K562 (cell line): Measurements from ENCODE around the gene FADS6. TPM values are rescaled to one million over a fixed set of nuclear protein-coding genes. Genes with fewer than 3 reads are reported as not detected.

Source experiments
- ATAC-seq: fragments of 200-7000 bp; cut with Tn5 transposase; 3 replicates; pipeline ENCODE4 v1.9.1; 2020; ENCODE audit warnings: moderate library complexity
- BruUV-seq: library from RNA; stranded (reverse); fragments of 400-500 nt; replicated peaks from 2 replicates; lab custom pipeline; 2021; lab: Mats Ljungman, UMichigan
- CTCF ChIA-PET: fragments of 300-600 bp; formaldehyde crosslinking; extraction: SDS; loops from one replicate; lab custom pipeline; 2021; ENCODE audit warnings: low intra/inter-chr PET ratio; lab: Yijun Ruan, JAX
- POLR2A ChIA-PET: fragments of 300-600, 350-650 bp; sonication (Branson Sonifier 250); formaldehyde crosslinking; extraction: SDS; loops from one replicate; lab custom pipeline; 2021; ENCODE audit warnings: antibody characterized with exemption, inconsistent platforms; lab: Yijun Ruan, JAX
- DNase-seq, 4 experiments: peaks; one replicate each; pipeline versions ENCODE4 v3.0.0 to v3.0.0-alpha.2; 2011 to 2018; ENCODE audit warnings: low spot score in 3 of 4, mixed read lengths in 3 of 4; ENCODE audit errors: extremely low read depth in 1 of 4
- FAIRE-seq: peaks from 2 replicates; lab custom pipeline; 2011; peaks lifted over from hg19 to GRCh38; lab: Jason Lieb, UNC
- H2AFZ ChIP-seq: 2 replicates; pipeline ENCODE4 v1.6.0; 2011; ENCODE audit warnings: low read depth, low read length, control low read depth, inconsistent platforms
- H3K27ac ChIP-seq: fragments of 200-600 bp; 3 replicates; pipeline ENCODE4 v1.8.0; 2011; ENCODE audit warnings: low read depth, mild to moderate bottlenecking, control low read depth, inconsistent platforms, low read length, moderate library complexity, mixed read lengths; ENCODE audit errors: extremely low read depth
- H3K27me3 ChIP-seq, 2 experiments: fragments of 300-600 bp in 1 of 2; 2 replicates in 1 of 2; 3 replicates in 1 of 2; pipeline versions ENCODE4 v1.6.0 to v1.8.0; 2011; ENCODE audit warnings: inconsistent platforms in 2 of 2, low read length in 2 of 2, mild to moderate bottlenecking in 1 of 2, mixed read lengths in 1 of 2, moderate library complexity in 1 of 2; ENCODE audit not compliant: control insufficient read depth in 2 of 2, insufficient read depth in 2 of 2
- H3K36me3 ChIP-seq: fragments of 300-600 bp; 3 replicates; pipeline ENCODE4 v1.8.0; 2011; ENCODE audit warnings: mild to moderate bottlenecking, low read length, inconsistent platforms; ENCODE audit not compliant: control insufficient read depth, insufficient read depth
- H3K4me1 ChIP-seq, 2 experiments: fragments of 200-600 bp in 1 of 2; replicated peaks in 1 of 2; 2 replicates in 1 of 2; 3 replicates in 1 of 2; pipeline versions ENCODE4 v1.5.1 to v1.8.0; 2011; ENCODE audit warnings: inconsistent platforms in 2 of 2, low read length in 2 of 2, mild to moderate bottlenecking in 1 of 2, mixed read lengths in 1 of 2, moderate library complexity in 1 of 2; ENCODE audit not compliant: control insufficient read depth in 2 of 2, insufficient read depth in 2 of 2
- H3K4me2 ChIP-seq: 2 replicates; pipeline ENCODE4 v1.6.1; 2011; ENCODE audit warnings: low read length, control low read depth, inconsistent platforms, mixed read lengths; ENCODE audit not compliant: insufficient read depth
- H3K4me3 ChIP-seq: fragments of 200-600 bp; sonication (generic), shearing (Covaris generic); 2 replicates; pipeline ENCODE4 v1.5.1; 2016; ENCODE audit warnings: control low read depth, inconsistent platforms
- H3K79me2 ChIP-seq: fragments of 200-600 bp; 3 replicates; pipeline ENCODE4 v1.8.0; 2011; ENCODE audit warnings: low read length, inconsistent platforms; ENCODE audit not compliant: control insufficient read depth, insufficient read depth
- H3K9ac ChIP-seq, 2 experiments: 2 replicates each; pipeline versions ENCODE4 v1.6.0 to v1.6.1; 2011; ENCODE audit warnings: low read depth in 2 of 2, low read length in 2 of 2, control low read depth in 1 of 2, inconsistent platforms in 1 of 2, mild to moderate bottlenecking in 1 of 2, mixed read lengths in 1 of 2; ENCODE audit not compliant: insufficient read depth in 1 of 2
- H3K9me1 ChIP-seq: one replicate; pipeline ENCODE4 v1.6.0; 2011; ENCODE audit warnings: inconsistent platforms, mild to moderate bottlenecking, low read length, moderate library complexity; ENCODE audit not compliant: control insufficient read depth, insufficient read depth
- H3K9me3 ChIP-seq: replicated peaks from 2 replicates; pipeline ENCODE4 v1.5.1; 2011; ENCODE audit warnings: low read depth, low read length, inconsistent platforms; ENCODE audit not compliant: control insufficient read depth, insufficient read depth
- H4K20me1 ChIP-seq: replicated peaks from 2 replicates; pipeline ENCODE4 v1.6.1; 2011; ENCODE audit warnings: low read length, inconsistent platforms, mixed read lengths; ENCODE audit not compliant: control insufficient read depth, insufficient read depth
- BRF2 ChIP-seq: IDR thresholded peaks from 3 replicates; pipeline ENCODE4 v1.6.1; 2011; ENCODE audit warnings: borderline replicate concordance, mild to moderate bottlenecking; ENCODE audit not compliant: insufficient read length, insufficient read depth
- RBFOX2 ChIP-seq: fragments of 200-400 bp; formaldehyde crosslinking; IDR thresholded peaks from 2 replicates; pipeline ENCODE4 v1.6.1; 2017; ENCODE audit warnings: low read depth, mild to moderate bottlenecking, low read length, moderate library complexity
- WGBS: fragments of 100-300 bp; shearing (Covaris generic); methylation state at CpG from one replicate; pipeline ENCODE4 v1.1.6; 2016; ENCODE audit warnings: low coverage, mixed read lengths; ENCODE audit not compliant: insufficient coverage; ENCODE audit errors: missing lambda C conversion rate; 5-methylcytosine and 5-hydroxymethylcytosine counted together
- in situ Hi-C: fragments of 300-500 bp; cut with MboI; formaldehyde crosslinking; loops from 4 replicates; pipeline ENCODE4 v1.15.0; 2018; ENCODE audit warnings: inconsistent platforms, mixed read lengths
- intact Hi-C: fragments of 100-400 bp; cut with micrococcal nuclease; formaldehyde crosslinking; loops from 2 replicates; pipeline ENCODE4 v1.14.2; 2022
- polyA plus RNA-seq, 8 experiments: library from polyadenylated mRNA; depleted of rRNA in 4 of 8; stranded (reverse) in 5 of 8; unstranded in 3 of 8; fragments of >200 nt; fragmentation: Nextera tagmentation in 2 of 8; fragmentation: Illumina TruSeq in 1 of 8; extraction: Ambion mirVana in 2 of 8; extraction: Trizol in 1 of 8; gene quantifications; 2 replicates each; pipeline versions ENCODE4 v1.2.1 to v1.2.3, GENCODE V29; 2011 to 2014; ENCODE audit warnings: inconsistent platforms in 1 of 8, missing spikeins in 1 of 8
- total RNA-seq, 7 experiments: library from RNA; depleted of rRNA in 6 of 7; stranded (reverse); fragments of >200 nt in 6 of 7; fragmentation: Illumina TruSeq in 2 of 7; extraction: Trizol in 2 of 7; gene quantifications; 2 replicates each; pipeline versions ENCODE4 v1.2.1 to v1.2.3, GENCODE V29; 2011 to 2021; ENCODE audit warnings: low replicate concordance in 1 of 7

Gene FADS6
- total and polyA plus RNA-seq, 9 of the 15 experiments (the other 6 are each of a cell fraction or from before 2014, with no cell fraction given): 0.18 to 0.22 TPM; not detected in 7

- FAIRE-seq: no peak
Observed at GRCh38 chr17:74866198-74866835, 27.1 kb downstream of the FADS6 start.

More at GRCh38 chr17:74866198-74866835, 27.1 kb downstream of the FADS6 start:
- Histone ChIP-seq H4K20me1 (no peaks in the 10 kb centered on the region), H3K9ac (peak overlapping the region in 1 of 2 experiments; percentile 65; a peak in 1 of 4 replicates), H3K9me3 (no peaks in the 10 kb centered on the region), H3K36me3 (peaks cover 58% of the 10 kb centered on the region; the same call in 2 of the 3 replicates), H3K4me1 (peaks cover 43 to 75% of the 10 kb centered on the region in 2 experiments), H3K27me3 (no peaks in the 10 kb centered on the region), H3K4me3 (no peak overlapping the region), H3K4me2 (no peak overlapping the region), H3K27ac (no peak overlapping the region), H3K9me1 (no peaks in the 10 kb centered on the region), H3K79me2 (peaks cover 12% of the 10 kb centered on the region; the same call in 2 of the 3 replicates), H2AFZ (no peak overlapping the region)
- intact Hi-C loops (loop anchor here (5.0 kb wide), 2 partner anchors 91 to 119 kb away; partner anchors contain the start of gene NHERF1), in situ Hi-C loops (no loop called here)
- 83% methylated on average over 12 of the region's 19 CpGs for WGBS
- POLR2A ChIA-PET: interaction anchor here (0.9 to 1.8 kb wide), 5 partner anchors 10 to 94 kb away, joined by 3 to 8 read pairs (median 4); no protein-coding TSS in a partner anchor
- no peak for DNase-seq
- TF ChIP-seq BRF2: no peak
- peak; percentile 54; the same call in 1 of the 2 replicates for TF ChIP-seq RBFOX2
- CTCF ChIA-PET: interaction anchor here (2.1 kb wide), 1 partner anchor 74 kb away, joined by 19 read pairs; no protein-coding TSS in a partner anchor
- ATAC-seq: no peak
- BruUV-seq: no TSS peak
